Effector memory CD8-positive, alpha-beta T cell (primary cell): ENCODE results near the gene WWOX.

Source experiments
- ATAC-seq: fragments of 150-1000 bp; cut with Tn5 transposase; replicated peaks from 2 replicates; pipeline ENCODE4 v1.10.0; 2021; ENCODE audit warnings: mild to moderate bottlenecking, moderate library complexity
- DNase-seq, 3 experiments: peaks; one replicate each; pipeline ENCODE4 v3.0.0; 2021
- H3K27ac Mint-ChIP-seq, 2 donors: one replicate each; pipeline ENCODE4 v1.8.0; 2022; ENCODE audit warnings: mild to moderate bottlenecking in 2 of 2, mixed read lengths in 2 of 2, moderate library complexity in 2 of 2
- H3K27me3 Mint-ChIP-seq, 2 donors: one replicate each; pipeline ENCODE4 v1.8.0; 2022; ENCODE audit warnings: mixed read lengths in 2 of 2
- H3K36me3 Mint-ChIP-seq: one replicate; pipeline ENCODE4 v1.8.0; 2022; ENCODE audit warnings: mild to moderate bottlenecking, moderate library complexity, mixed read lengths; ENCODE audit not compliant: insufficient read depth
- H3K4me1 Mint-ChIP-seq, 2 donors: one replicate each; pipeline ENCODE4 v1.8.0; 2022; ENCODE audit warnings: low read depth in 2 of 2, mixed read lengths in 2 of 2
- H3K4me3 Mint-ChIP-seq, 2 donors: one replicate each; pipeline ENCODE4 v1.8.0; 2022; ENCODE audit warnings: mild to moderate bottlenecking in 2 of 2, mixed read lengths in 2 of 2, moderate library complexity in 2 of 2
- H3K9me3 Mint-ChIP-seq, 2 donors: one replicate each; pipeline ENCODE4 v1.8.0; 2022; ENCODE audit warnings: mixed read lengths in 2 of 2

Gene WWOX

GRCh38 chr16:78198288-78198687 is 98.8 kb downstream of the WWOX start:
- DNase-seq (no peak), ATAC-seq (no peak)
- no peak overlapping the region for H3K27ac Mint-ChIP-seq

DNA sequence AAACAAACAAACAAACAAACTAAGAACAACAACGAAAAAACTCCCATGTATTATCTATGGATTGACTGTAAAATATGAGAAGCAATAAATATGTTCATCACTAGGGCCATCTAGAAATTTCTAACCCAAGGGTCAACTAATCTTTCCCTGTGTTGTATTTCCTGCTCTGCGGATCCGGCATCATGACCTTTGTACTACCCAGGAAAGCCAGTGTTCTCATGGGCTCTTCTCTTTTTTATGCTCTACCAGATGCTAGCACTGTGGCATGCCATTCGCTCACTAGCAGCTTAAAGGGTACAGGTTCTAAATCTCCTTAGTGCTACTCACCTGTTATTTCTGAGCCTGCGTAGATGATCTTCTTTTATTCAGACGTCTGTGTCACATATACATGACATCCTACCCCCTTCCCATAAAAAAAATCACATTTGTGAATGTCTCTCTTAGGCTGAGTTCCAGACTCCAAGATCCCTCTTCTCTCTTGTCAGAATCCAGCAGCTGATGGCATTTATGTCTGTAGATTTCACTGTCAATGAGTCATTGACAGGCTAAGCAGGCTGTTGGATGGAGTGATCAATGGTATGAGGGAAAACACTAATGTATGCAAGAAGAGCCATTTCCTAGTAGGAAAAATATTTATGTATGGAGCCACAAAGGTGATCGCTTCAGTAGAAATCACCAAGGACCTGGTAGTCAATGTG is 100.0 kb downstream of the WWOX start:
- peak overlapping the region in 1 of 2 donors; percentile 9 for H3K27ac Mint-ChIP-seq

More at GRCh38 chr16:78198288-78198687, 98.8 kb downstream of the WWOX start:
- Mint-ChIP-seq H3K9me3 (no peaks in the 10 kb centered on the region), H3K4me3 (no peak overlapping the region), H3K36me3 (no peaks in the 10 kb centered on the region), H3K27me3 (no peaks in the 10 kb centered on the region), H3K4me1 (no peaks in the 10 kb centered on the region)

DNA sequence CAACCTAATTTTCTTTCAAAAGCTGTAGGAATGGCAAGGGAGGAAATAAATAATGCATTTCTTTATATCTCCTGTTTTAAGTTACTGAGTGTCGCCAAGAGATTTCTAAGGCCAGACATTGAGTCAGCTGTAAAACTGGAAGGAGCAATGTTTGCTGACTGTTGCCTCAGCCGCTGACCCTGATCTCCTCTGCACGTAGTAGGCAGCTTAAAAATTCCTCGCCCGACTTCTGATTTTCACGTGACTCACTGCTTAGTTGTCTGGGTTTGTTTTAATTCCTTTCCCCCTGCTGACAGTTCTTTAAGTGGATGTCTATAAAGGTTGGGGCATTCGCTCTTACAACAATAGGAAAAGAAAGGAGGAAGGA is 100.6 kb downstream of the WWOX start:
- Mint-ChIP-seq H3K36me3 (no peaks in the 10 kb centered on the region), H3K9me3 (no peaks in the 10 kb centered on the region), H3K4me3 (no peak overlapping the region), H3K4me1 (no peaks in the 10 kb centered on the region), H3K27ac (peak overlapping the region in 1 of 2 donors; percentile 9), H3K27me3 (no peaks in the 10 kb centered on the region)
- DNase-seq, result no peak
- ATAC-seq, result no peak

More for the DNA sequence above, 100.0 kb downstream of the WWOX start:
- H3K4me1 Mint-ChIP-seq, result no peaks in the 10 kb centered on the region
- H3K36me3 Mint-ChIP-seq, result no peaks in the 10 kb centered on the region
- no peak for ATAC-seq
- no peak overlapping the region for H3K4me3 Mint-ChIP-seq
- no peaks in the 10 kb centered on the region for H3K9me3 Mint-ChIP-seq
- H3K27me3 Mint-ChIP-seq, result no peaks in the 10 kb centered on the region
- no peak for DNase-seq

DNA sequence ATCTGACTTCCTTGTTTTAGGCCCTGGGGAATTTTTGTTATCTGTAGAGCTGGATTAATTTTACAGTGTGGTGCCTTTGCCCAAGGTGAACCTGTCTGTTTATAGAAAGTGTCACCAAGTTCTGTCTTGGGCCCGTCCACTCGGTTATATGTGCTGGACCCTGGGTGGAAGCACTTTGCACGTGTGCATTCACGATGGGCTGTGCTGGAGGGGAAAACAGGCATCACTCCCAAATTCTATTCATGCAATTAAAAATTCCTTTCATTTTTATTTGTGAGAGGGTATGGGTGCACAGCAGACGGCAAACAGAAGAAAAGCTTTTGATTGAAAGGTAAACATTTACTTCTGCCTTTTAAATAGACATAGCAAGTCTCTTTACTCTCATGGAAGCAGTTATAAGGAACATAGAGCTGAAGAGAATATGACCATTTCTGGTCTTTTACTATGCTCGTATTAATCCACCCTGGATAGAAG is 101.2 kb downstream of the WWOX start:
- no peak overlapping the region for H3K27ac Mint-ChIP-seq
- ATAC-seq (no peak), DNase-seq (no peak)
- H3K9me3 Mint-ChIP-seq, result no peaks in the 10 kb centered on the region
- H3K36me3 Mint-ChIP-seq, result no peaks in the 10 kb centered on the region
- no peaks in the 10 kb centered on the region for H3K4me1 Mint-ChIP-seq
- H3K27me3 Mint-ChIP-seq, result no peaks in the 10 kb centered on the region
- no peak overlapping the region for H3K4me3 Mint-ChIP-seq

DNA sequence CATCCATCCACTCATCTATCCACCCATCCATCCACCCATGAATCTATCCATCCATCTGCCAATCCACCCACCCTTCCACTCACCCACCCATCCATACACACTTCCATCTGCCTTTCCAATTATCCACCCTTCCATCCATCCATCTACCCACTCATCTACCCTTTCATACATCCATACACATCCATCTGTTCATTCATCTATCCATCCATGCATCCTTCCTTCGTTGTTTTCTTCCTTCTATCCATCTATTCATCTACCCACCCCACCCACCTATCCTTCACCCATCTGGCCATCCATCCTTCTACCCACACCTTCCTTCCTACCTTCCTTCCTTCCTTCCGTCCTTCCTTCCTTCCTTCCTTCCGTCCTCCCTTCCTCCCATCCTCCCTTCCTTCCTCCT is 106.1 kb downstream of the WWOX start:
- no peak overlapping the region for H3K27ac Mint-ChIP-seq
- DNase-seq (no peak), ATAC-seq (no peak)
- H3K4me1 Mint-ChIP-seq, result no peaks in the 10 kb centered on the region
- no peaks in the 10 kb centered on the region for H3K27me3 Mint-ChIP-seq
- H3K9me3 Mint-ChIP-seq, result no peaks in the 10 kb centered on the region
- H3K36me3 Mint-ChIP-seq, result peaks cover 3% of the 10 kb centered on the region
- H3K4me3 Mint-ChIP-seq, result no peak overlapping the region

DNA sequence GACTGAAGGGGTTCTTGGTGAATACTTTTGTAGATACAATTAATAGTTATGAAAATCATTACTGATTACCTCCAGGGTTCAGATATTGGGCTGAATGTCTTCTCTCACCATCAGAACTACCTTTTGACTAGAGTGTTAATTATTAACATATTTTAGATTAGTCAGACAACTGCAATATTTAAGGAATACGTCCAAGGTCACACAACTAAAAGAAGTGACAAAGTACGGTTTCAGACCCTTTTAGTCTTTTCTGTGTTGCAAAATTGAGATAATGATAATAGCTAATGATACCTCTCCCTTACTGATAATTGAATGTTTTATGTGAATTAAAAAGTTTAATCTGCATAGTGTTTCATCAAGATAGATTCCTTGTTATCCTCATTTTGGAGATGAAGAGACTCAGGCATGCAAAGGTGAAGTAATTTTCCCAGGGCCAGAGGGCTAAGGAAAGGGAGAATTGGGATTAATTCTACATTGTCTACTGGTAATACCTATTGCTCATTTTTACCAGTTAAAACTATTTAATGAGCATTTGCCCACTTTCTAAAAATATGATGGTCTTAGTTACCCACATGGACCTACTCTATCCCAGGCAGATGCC is 107.3 kb downstream of the WWOX start:
- Mint-ChIP-seq H3K27me3 (no peaks in the 10 kb centered on the region), H3K4me1 (no peaks in the 10 kb centered on the region), H3K4me3 (no peak overlapping the region), H3K36me3 (peaks cover 3% of the 10 kb centered on the region), H3K27ac (no peak overlapping the region), H3K9me3 (no peaks in the 10 kb centered on the region)
- DNase-seq, result no peak
- ATAC-seq, result no peak

DNA sequence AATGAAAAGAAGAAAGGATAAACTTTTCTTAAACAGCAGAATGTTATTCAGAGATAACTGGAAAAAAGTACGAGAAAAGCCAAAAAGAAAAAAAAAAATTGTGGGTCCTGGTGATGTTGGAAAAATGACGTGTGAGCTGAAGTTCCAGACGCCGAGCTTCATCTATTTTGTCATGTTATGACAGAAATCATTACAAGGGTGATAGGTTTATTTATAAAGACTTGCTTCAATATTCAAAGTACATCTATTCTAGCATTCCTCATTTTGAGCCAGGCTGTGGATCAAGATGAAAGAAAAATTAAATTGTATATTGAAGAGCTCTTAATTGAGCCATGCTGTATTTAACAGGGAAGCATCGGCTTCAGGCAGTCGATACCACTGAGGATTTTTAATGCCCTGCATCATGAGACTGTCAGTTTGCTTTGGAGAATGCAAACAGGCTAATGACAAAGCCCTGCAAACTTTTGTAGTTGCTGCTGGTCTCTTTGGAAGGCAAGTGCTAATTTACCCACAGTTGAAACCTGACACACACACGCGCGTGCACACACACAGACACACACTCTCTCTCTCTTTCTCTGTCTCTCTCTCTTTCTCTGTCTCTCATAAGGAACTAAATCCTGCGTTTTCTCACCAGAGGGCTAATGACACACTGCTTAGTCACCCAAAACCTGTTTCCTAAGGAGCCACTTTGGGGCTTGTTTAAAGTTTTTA is 110.7 kb downstream of the WWOX start:
- no peak overlapping the region for H3K4me3 Mint-ChIP-seq
- H3K36me3 Mint-ChIP-seq, result peaks cover 3% of the 10 kb centered on the region
- no peaks in the 10 kb centered on the region for H3K4me1 Mint-ChIP-seq
- ATAC-seq, result no peak
- no peaks in the 10 kb centered on the region for H3K27me3 Mint-ChIP-seq
- no peak overlapping the region for H3K27ac Mint-ChIP-seq
- no peak for DNase-seq
- H3K9me3 Mint-ChIP-seq, result no peaks in the 10 kb centered on the region

DNA sequence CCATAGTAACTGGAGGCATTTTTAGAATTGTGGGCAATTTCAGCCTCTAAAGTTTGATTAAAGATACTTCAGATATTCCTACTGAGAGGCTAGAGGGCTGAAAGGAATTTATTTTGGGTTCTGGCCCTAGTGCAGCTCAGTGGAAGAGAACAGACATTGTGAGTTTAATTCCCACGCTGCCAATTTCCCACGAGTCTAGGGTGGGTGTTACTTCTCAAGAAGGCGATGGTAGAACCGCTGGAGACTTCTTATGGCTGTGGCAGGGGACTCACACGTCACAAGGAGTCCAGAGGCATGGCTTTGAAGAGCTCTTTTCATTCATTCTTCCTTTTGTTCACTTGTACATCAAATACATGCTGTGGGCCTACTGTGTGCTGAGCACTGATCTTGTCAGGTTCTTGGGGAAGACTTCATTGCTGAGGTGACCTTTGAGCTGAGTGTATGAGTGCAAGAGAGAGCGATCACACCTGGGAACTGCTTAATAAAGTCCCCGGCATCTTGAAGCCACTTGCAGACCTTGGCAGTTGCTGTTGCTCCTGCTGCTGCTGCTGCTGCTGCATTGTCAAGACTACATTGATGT is 111.7 kb downstream of the WWOX start:
- H3K27me3 Mint-ChIP-seq, result no peaks in the 10 kb centered on the region
- H3K4me3 Mint-ChIP-seq, result no peak overlapping the region
- ATAC-seq (no peak), DNase-seq (no peak)
- no peaks in the 10 kb centered on the region for H3K9me3 Mint-ChIP-seq
- no peak overlapping the region for H3K27ac Mint-ChIP-seq
- no peaks in the 10 kb centered on the region for H3K4me1 Mint-ChIP-seq
- peaks cover 3% of the 10 kb centered on the region for H3K36me3 Mint-ChIP-seq

DNA sequence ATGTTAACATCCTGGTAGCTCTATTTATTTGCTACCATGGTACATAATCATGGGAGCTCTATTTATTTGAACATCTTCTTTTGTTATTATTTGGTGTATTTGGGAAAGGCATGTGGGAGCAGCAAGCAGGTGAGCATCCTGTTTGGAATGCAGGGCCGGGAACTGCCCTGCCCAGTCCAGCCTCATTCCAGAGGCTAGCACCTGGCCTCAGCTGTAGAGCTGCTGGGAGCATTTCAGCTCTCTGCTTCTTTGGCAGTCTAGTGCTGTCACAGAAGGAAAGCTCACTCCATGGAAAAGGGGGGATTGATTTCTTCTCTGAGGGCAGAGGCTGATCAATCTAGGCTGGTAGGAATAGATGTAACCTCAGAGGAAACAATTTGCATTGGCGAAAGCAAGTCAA is 112.5 kb downstream of the WWOX start:
- Mint-ChIP-seq H3K36me3 (peaks cover 3% of the 10 kb centered on the region), H3K27ac (no peak overlapping the region), H3K4me3 (no peak overlapping the region), H3K4me1 (no peaks in the 10 kb centered on the region), H3K9me3 (no peaks in the 10 kb centered on the region), H3K27me3 (no peaks in the 10 kb centered on the region)
- ATAC-seq (no peak), DNase-seq (no peak)

GRCh38 chr16:78212674-78213073 is 113.2 kb downstream of the WWOX start:
- ATAC-seq (no peak), DNase-seq (no peak)
- no peak overlapping the region for H3K4me3 Mint-ChIP-seq
- H3K36me3 Mint-ChIP-seq, result peaks cover 3% of the 10 kb centered on the region
- H3K27me3 Mint-ChIP-seq, result no peaks in the 10 kb centered on the region
- H3K27ac Mint-ChIP-seq, result no peak overlapping the region
- H3K4me1 Mint-ChIP-seq, result no peaks in the 10 kb centered on the region
- H3K9me3 Mint-ChIP-seq, result no peaks in the 10 kb centered on the region

GRCh38 chr16:78213751-78214150 is 114.3 kb downstream of the WWOX start:
- Mint-ChIP-seq H3K27ac (no peak overlapping the region), H3K27me3 (no peaks in the 10 kb centered on the region), H3K36me3 (peaks cover 3% of the 10 kb centered on the region), H3K9me3 (no peaks in the 10 kb centered on the region), H3K4me1 (no peaks in the 10 kb centered on the region), H3K4me3 (no peak overlapping the region)
- DNase-seq (no peak), ATAC-seq (no peak)

DNA sequence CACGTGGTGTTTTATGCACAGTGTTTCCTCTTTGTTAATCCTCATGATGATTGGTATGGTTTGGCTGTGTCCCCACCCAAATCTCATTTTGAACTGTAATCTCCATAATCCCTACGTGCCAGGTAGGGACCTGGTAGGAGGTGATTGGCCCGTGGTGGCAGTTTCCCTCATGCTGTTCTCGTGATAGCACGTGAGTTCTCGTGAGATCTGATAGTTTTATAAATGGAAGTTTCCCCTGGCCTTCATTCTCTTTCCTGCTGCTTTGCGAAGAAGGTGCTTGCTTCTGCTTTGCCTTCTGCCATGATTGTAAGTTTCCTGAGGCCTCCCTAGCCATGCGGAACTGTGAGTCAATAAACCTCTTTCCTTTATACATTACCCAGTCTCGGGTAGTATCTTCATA is 115.8 kb downstream of the WWOX start:
- no peaks in the 10 kb centered on the region for H3K4me1 Mint-ChIP-seq
- peaks cover 3% of the 10 kb centered on the region for H3K36me3 Mint-ChIP-seq
- no peak overlapping the region for H3K27ac Mint-ChIP-seq
- no peaks in the 10 kb centered on the region for H3K9me3 Mint-ChIP-seq
- DNase-seq, result no peak
- no peak overlapping the region for H3K4me3 Mint-ChIP-seq
- no peaks in the 10 kb centered on the region for H3K27me3 Mint-ChIP-seq
- ATAC-seq, result no peak

GRCh38 chr16:78216166-78216745 is 116.8 kb downstream of the WWOX start:
- ATAC-seq (no peak), DNase-seq (no peak)
- no peak overlapping the region for H3K27ac Mint-ChIP-seq
- no peaks in the 10 kb centered on the region for H3K4me1 Mint-ChIP-seq
- H3K4me3 Mint-ChIP-seq, result no peak overlapping the region
- H3K36me3 Mint-ChIP-seq, result no peaks in the 10 kb centered on the region
- no peaks in the 10 kb centered on the region for H3K9me3 Mint-ChIP-seq
- H3K27me3 Mint-ChIP-seq, result no peaks in the 10 kb centered on the region
